Adrenal gland (tissue), 12 donors: ENCODE results near the gene MMP20. TPM values are rescaled to one million over a fixed set of nuclear protein-coding genes. Genes with fewer than 3 reads are reported as not detected.

Experiments
- DNase-seq, 7 donors: peaks; one replicate each; pipeline ENCODE4 v3.0.0-alpha.2; 2019 to 2020
- H3K27ac ChIP-seq, 5 donors: fragments of 200-600 bp; sonication (generic) in 4 of 5; 1 replicate in 3 of 5; 2 replicates in 2 of 5; pipeline versions ENCODE4 v1.5.1 to v1.8.0; 2016 to 2020; ENCODE audit warnings: mild to moderate bottlenecking in 1 of 5
- H3K27me3 ChIP-seq: fragments of 200-600 bp; 2 replicates; pipeline ENCODE4 v1.8.0; 2021
- H3K36me3 ChIP-seq, 2 donors: fragments of 200-600 bp; replicated peaks in 1 of 2; 1 replicate in 1 of 2; 2 replicates in 1 of 2; pipeline versions ENCODE4 v1.5.1 to v1.8.0; 2018 to 2022
- H3K4me1 ChIP-seq, 2 donors: fragments of 200-600 bp; replicated peaks in 1 of 2; 1 replicate in 1 of 2; 2 replicates in 1 of 2; pipeline versions ENCODE4 v1.5.1 to v1.8.0; 2018 to 2021
- H3K4me3 ChIP-seq, 4 donors: fragments of 200-600 bp; sonication (generic) in 3 of 4; one replicate each; pipeline ENCODE4 v1.5.1; 2016 to 2018
- H3K9me3 ChIP-seq, 3 donors: fragments of 200-600 bp; sonication (generic) in 1 of 3; replicated peaks in 1 of 3; 1 replicate in 2 of 3; 2 replicates in 1 of 3; pipeline versions ENCODE4 v1.5.1 to v1.8.0; 2016 to 2021
- POLR2A ChIP-seq, 2 donors: fragments of 450-650 bp; IDR thresholded peaks; one replicate each; pipeline ENCODE4 v1.6.1; 2017; ENCODE audit warnings: antibody characterized with exemption in 2 of 2, mild to moderate bottlenecking in 2 of 2, moderate library complexity in 1 of 2
- WGBS, 4 donors: extraction: QIAGEN DNeasy Blood & Tissue Kit in 2 of 4; methylation state at CpG; one replicate each; pipeline versions ENCODE4 v1.1.5 to v1.1.7; 2013 to 2017; 5-methylcytosine and 5-hydroxymethylcytosine counted together
- intact Hi-C, 2 donors: fragments of 100-400 bp; cut with DNase I; formaldehyde crosslinking; loops; one replicate each; pipeline versions ENCODE4 v1.14.1 to v1.15.0; 2022 to 2023
- polyA plus RNA-seq, 3 donors: library from polyadenylated mRNA; stranded (reverse); fragments of 200-250 nt in 2 of 3; fragments of 350-450 nt in 1 of 3; fragmentation: Illumina TruSeq in 1 of 3; extraction: RNeasy Lipid Tissue Mini Kit (QIAGEN cat#74804) in 1 of 3; gene quantifications; one replicate each; pipeline ENCODE4 v1.2.3, GENCODE V29; 2013 to 2014
- total RNA-seq, 9 donors: library from RNA; depleted of rRNA in 4 of 9; stranded (reverse); fragments of >200 nt in 4 of 9; fragments of 120-200 nt in 1 of 9; fragmentation: NEBNext Ultra II Directional in 1 of 9; extraction: Animal tissue kit (Norgen Biotek cat#: 25700) in 1 of 9; gene quantifications; one replicate each; pipeline versions ENCODE4 v1.1.0 to v1.2.4, GENCODE V29; 2013 to 2023
- TF ChIP-seq, protein P1 (sequence below), 6 experiments: fragments of 450-650 bp in 4 of 6; fragments of 200-600 bp in 2 of 6; sonication (generic) in 1 of 6; IDR thresholded peaks; 1 replicate in 5 of 6; 2 replicates in 1 of 6; pipeline versions ENCODE4 v1.5.1 to v1.8.0; 2016 to 2021; ENCODE audit warnings: antibody characterized with exemption in 6 of 6, mild to moderate bottlenecking in 2 of 6, moderate library complexity in 1 of 6
- donor health status: healthy with polysubstance abuse.
- donor health status: Bipolar disorder and iron deficiency.
- donor health status: DM: yes; HTN: yes; CAD: no.
- donor health status: DM: no; HTN: no; CAD: no.
- donor health status: DM: no; HTN: no; CAD: no.
- donor health status: DM: yes; HTN: yes; CAD: no.

The MMP20 gene
- total and polyA plus RNA-seq, 12 donors, result not detected

DNA sequence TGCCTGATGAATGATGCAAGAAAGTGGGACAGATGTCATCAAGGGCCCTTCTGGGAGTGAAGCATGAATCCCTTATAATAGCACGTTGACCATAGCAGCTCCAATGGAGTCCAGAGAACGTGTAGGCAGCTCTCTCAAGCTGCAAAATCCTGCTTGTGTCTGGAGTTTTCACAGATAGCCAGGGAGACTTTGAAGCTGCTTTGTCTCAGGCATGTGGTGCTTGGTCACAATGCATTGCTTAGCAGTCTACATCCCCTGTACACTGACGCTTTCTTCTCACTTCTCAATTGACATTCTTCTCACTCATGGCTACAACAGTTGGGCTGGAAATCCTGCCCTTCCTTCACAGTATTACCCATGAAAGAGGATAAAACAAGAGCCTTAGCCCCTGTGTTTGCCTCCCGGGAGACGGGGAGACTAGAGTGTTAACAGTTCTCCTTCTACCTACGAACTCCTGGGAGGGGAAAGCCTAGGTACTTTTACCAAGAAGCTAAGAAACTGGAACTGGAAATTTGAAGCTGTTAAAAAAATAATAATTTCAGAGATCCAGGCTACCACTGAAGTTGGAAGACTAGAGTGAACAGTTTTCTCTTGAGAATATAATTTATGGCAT is 73.9 kb downstream of the MMP20 start:
- 66 to 73% (median 72%) methylated on average over 6 of the region's 6 CpGs for WGBS, 4 donors
- intact Hi-C loops, result no loop called here

DNA sequence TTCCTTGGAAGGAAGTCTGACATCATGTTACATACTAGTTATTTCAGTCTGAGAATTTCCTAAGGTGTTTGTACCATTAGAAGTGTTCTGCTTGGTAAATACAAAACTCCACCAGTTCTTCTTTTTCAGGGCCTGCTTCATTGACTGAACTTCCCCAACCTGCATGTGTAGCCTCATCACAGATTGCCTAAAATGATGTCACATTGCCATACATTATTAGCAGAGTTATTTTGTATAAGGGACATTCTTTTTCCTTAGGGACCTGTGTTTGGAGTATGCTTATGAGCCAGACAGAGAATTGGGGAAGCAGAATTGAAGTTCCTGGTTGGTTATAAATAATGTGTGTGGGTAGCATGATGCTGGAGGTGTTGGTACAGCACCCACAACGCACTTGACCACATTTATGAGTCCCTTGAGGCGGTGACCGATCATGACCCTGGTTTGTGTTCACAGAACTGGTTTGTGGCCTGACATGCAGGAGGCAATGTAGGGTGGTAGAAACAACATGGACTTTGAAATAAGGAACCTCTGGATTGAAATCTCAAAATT is 78.1 kb downstream of the MMP20 start:
- no peaks in the 10 kb centered on the region for H3K27me3 ChIP-seq
- no peaks in the 10 kb centered on the region for H3K36me3 ChIP-seq
- TF ChIP-seq, protein P1, sequence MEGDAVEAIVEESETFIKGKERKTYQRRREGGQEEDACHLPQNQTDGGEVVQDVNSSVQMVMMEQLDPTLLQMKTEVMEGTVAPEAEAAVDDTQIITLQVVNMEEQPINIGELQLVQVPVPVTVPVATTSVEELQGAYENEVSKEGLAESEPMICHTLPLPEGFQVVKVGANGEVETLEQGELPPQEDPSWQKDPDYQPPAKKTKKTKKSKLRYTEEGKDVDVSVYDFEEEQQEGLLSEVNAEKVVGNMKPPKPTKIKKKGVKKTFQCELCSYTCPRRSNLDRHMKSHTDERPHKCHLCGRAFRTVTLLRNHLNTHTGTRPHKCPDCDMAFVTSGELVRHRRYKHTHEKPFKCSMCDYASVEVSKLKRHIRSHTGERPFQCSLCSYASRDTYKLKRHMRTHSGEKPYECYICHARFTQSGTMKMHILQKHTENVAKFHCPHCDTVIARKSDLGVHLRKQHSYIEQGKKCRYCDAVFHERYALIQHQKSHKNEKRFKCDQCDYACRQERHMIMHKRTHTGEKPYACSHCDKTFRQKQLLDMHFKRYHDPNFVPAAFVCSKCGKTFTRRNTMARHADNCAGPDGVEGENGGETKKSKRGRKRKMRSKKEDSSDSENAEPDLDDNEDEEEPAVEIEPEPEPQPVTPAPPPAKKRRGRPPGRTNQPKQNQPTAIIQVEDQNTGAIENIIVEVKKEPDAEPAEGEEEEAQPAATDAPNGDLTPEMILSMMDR (IDR thresholded peaks at IDR 0.05), result no peak
- TF ChIP-seq POLR2A (IDR thresholded peaks at IDR 0.05), result no peak
- no peak overlapping the region for H3K27ac ChIP-seq
- no peak overlapping the region for H3K4me3 ChIP-seq
- no peaks in the 10 kb centered on the region for H3K9me3 ChIP-seq
- 73 to 81% (median 74%) methylated on average over 3 of the region's 3 CpGs for WGBS, 4 donors
- intact Hi-C loops, result no loop called here
- no peak for DNase-seq
- H3K4me1 ChIP-seq, result no peaks in the 10 kb centered on the region

More for the DNA sequence above, 73.9 kb downstream of the MMP20 start:
- no peak for DNase-seq
- Histone ChIP-seq H3K9me3 (no peaks in the 10 kb centered on the region), H3K4me3 (no peak overlapping the region), H3K27me3 (no peaks in the 10 kb centered on the region), H3K36me3 (no peaks in the 10 kb centered on the region), H3K27ac (no peak overlapping the region), H3K4me1 (no peaks in the 10 kb centered on the region)
- no peak for TF ChIP-seq POLR2A (IDR thresholded peaks at IDR 0.05)
- TF ChIP-seq, protein P1 (IDR thresholded peaks at IDR 0.05), result no peak

- H3K27ac ChIP-seq, result no peak overlapping the region
- intact Hi-C loops, result no loop called here
- no peaks in the 10 kb centered on the region for H3K36me3 ChIP-seq
- DNase-seq, result no peak
- H3K27me3 ChIP-seq, result no peaks in the 10 kb centered on the region
- TF ChIP-seq POLR2A (IDR thresholded peaks at IDR 0.05), result no peak
- TF ChIP-seq, protein P1 (IDR thresholded peaks at IDR 0.05), result no peak
- no peaks in the 10 kb centered on the region for H3K4me1 ChIP-seq
- H3K4me3 ChIP-seq, result no peak overlapping the region
- no peaks in the 10 kb centered on the region for H3K9me3 ChIP-seq
- WGBS, 4 donors, result 70 to 82% (median 72%) methylated on average over 4 of the region's 4 CpGs
Measured at GRCh38 chr11:102546427-102546826, 78.7 kb downstream of the MMP20 start.

DNA sequence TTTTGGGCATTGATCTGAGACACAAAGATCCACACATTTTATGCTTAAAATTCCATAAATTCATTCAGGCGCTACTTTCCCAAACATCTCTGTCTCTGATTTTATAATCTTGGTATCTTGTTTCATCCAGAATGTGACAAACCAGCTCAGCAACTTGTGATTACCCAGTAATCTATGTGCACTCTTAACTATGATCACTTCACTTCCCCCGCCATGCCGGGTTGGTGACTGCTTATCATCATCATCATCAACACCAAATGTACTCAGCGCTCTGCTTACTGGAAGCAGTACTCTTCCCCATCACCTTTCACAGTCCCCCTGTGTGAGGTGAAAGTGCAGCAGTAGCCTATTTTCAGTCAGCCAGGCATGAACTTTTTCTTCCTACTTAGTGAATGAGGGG is 79.4 kb downstream of the MMP20 start:
- H3K4me3 ChIP-seq, result no peak overlapping the region
- no peaks in the 10 kb centered on the region for H3K4me1 ChIP-seq
- H3K9me3 ChIP-seq, result no peaks in the 10 kb centered on the region
- no peak overlapping the region for H3K27ac ChIP-seq
- 78 to 83% (median 81%) methylated on average over 4 of the region's 4 CpGs for WGBS, 4 donors
- no peaks in the 10 kb centered on the region for H3K27me3 ChIP-seq
- TF ChIP-seq POLR2A (IDR thresholded peaks at IDR 0.05), result no peak
- TF ChIP-seq, protein P1 (IDR thresholded peaks at IDR 0.05), result no peak
- intact Hi-C loops, result no loop called here
- H3K36me3 ChIP-seq, result no peaks in the 10 kb centered on the region
- DNase-seq, result no peak
